ENCODE data around the gene NFIC.

NFIC gene

DNA sequence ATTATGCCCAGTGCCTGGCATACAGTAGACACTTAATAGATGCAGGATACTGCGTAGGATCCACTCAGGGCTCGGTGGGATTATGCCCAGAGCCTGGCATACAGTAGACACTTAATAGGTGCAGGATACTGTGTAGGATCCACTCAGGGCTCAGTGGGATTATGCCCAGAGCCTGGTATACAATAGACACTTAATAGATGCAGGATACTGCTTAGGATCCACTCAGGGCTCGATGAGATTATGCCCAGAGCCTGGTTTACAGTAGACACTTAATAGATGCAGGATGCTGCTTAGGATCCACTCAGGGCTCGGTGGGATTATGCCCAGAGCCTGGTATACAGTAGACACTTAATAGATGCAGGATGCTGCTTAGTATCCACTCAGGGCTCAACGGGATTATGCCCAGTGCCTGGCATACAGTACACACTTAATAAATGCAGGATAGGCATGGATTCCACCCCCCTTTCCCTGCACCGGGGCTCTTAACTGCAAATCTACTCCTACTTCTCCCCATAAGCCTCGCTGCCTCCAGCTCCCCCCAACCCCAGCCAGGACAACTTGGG lies 89.1 kb downstream of the NFIC start:
- no peak for DNase-seq

DNA sequence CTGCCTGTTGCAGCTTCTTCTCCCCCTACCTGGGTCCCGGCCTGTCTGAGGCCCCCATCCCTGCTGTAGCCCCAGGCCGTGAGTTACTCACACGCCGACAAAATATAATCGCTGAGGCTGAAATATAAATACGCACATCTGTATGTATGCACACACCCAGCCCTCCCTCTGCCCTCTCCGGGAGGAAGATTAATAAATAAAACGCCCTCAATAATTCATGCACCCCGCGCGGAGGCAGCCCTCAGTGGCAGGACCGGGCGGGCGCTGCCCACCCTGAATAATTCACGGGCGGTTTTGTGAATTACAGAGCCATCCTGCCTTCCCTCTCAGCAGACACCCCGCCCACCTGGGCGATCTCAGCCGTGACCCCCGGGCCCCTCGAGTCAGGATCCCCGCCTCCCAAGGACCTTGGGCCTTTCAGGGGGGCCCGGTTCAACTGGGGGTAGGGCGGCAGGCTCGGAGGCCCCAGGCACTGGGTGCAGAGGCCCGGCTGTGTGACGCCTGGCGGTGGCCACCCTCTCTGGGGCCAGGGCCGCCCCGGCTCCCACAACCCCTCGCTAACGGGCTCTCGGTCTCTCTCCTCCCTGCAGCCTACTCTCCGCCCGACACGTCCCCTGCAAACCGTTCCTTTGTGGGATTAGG lies 89.7 kb downstream of the NFIC start:
- no peak for DNase-seq

DNA sequence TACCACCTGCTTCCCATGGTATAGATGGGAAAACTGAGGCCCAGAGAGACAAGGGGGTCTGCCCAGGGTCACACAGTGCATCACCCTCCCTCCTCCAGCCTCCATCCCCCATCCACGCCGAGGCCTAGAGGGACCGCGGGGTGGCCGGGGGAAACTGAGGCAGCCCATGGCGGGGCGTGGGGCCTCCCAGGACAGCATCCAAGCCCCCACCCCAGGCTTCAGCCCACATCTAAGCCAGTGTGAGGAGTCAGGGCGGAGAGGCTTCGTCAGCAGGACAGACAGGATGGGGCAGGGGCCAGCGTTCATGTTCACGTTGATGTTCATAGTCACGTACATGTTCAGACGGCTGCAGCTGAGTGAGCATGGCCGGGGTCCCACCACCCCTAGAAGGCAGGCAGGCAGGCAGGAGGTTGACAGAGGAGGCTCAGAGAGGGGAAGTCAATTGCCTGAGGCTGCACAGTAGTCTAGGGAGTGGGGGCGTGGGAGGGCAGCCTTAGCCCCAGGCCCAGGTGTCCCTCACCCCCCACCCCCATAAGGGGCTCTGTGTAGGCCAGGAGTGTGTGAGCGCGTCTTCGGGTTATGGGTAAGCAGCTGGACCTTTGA lies 90.6 kb downstream of the NFIC start:
- no peak for DNase-seq

DNA sequence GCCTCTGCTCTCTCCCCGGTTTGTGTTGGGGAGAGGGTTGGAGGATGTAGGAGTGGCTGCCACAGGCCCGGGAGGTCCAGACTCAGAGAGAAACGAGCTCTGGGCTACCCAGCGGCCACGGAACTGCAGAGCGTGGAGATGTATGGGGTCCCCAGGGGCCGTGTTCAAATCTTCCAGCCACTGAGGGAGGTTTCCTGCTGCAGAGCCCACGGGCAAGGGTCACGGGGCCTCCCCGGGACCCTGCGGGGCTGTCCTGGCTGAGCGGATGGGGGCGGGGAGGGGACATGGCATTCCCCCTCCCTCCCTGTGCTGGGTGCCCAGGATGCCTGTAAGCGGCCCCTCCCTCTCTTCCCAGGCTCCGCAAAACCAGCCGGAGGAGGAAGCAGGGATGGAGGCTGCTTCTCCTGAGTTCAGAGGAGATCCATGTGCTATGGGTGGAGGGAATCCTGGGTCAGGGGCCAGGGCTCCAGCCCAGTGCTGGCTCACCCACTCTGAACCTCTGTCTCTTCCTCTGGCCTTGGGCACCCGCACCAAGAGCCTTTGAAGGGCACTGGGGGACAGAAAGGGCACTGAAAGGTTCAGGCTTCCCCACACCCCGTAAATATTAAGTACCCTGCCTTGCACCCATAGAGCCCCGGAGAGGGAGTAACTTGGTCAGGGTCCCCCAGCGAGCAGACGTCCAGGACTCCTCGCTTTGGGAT lies 91.3 kb downstream of the NFIC start:
- DNase-seq: no peak

DNA sequence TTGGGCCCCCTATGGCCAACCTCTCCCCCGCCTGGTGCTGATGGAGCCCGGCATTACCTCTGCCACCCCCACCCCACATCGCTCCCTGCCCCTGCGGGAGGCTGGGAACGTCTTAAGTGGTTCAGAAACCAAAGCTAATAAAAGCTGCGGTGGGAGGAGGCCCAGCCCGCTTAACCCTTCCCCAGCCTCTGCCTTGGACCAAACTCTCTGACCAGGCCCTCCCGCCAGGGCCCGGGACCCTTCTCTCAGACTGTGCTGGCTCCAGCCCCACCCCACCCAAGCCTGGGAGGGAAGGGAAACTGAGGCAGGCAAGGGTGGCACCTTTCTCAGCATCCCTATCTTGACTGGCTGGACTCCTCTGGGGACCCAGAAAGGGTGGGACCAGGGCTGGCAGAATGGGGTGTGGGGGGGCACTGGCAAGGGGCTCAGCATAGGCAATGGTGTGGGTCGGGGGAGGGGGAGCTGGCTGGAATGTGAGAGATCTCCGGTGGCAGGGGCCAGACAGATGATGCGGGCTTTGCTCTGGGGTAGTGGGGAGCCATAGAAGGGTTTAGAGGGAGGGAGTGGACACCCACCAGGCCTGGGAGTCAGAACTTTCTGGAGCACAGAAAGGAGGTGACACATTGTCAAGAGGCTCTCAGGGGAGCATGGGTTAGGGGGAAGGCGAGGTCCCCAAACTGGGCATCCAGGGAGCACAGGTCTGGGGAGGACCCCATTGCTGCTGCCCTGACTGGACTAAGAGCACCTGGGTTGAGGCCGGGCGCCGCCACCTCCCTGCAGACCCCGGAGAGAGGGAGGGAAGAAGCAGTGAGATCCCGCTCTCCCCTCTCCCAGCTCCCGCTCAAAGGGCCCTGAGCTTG lies 92.1 kb downstream of the NFIC start:
- DNase-seq: no peak

DNA sequence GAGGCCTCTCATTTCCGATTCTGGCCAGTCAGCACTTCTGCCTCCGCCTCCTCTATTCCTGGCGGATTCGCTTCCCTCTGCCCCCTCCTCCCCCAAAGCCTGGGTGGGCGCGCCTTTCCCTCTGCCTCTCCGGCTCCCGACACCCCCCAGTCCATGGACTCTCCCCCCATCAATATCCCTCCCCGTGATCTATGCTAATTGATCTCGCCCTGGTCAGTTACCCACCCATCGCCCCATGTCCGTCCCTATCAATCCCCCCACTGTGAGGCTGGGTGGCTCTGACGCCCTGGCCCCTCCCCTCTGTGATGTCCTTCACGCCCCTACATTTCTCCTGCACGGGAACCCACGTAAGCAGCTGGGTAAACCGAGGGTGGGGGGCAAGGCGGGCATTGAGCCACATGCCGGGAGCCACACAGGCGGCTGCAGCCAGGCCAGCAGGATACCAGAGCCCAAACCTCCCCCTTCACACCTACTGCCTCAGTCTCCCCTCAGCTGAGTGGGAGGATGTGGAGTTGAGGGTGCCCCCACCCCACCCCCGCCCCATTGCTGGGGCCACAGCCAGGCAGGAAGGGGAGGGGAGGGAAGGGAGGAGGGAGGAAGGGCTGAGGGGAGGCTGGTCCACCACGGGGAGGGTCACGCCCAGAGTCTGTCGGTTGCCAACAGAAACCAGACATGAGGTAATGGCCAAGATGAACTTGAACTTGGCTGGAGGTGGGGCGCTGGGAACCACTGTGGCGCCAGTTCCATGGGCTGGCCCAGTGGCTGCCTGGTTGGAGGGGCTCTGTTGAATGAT lies 92.9 kb downstream of the NFIC start:
- peak in 1 of 2 donors; percentile 6 for DNase-seq

DNA sequence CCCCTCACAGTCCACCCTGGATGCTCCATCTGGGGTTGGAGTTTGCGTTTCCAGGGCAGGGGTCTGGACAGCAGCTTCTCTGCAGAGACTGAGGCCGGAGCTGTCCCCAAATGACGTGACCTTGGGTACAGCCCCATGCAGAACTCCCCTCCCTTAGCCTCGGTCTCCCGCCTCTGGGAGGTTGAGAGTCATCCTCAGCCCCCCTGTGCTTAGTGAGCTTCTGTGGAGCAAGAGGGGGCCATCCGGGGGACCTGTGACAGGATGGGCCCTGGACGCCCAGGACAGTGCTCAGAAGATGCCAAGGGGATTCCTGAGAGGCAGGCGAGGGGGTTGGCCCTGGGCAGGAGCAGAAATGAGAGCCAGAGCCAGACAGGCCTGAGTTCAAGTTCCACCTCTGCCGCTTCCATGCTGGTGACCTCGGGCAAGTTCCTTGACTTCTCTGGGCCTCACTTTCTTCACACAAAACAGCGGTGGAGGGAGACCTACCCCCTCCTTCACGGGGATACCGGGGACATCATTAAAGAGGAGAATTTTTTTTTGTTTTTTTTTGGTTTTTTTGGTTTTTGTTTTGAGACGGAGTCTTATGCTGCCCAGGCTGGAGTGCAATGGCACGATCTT lies 93.7 kb downstream of the NFIC start:
- DNase-seq: no peak

DNA sequence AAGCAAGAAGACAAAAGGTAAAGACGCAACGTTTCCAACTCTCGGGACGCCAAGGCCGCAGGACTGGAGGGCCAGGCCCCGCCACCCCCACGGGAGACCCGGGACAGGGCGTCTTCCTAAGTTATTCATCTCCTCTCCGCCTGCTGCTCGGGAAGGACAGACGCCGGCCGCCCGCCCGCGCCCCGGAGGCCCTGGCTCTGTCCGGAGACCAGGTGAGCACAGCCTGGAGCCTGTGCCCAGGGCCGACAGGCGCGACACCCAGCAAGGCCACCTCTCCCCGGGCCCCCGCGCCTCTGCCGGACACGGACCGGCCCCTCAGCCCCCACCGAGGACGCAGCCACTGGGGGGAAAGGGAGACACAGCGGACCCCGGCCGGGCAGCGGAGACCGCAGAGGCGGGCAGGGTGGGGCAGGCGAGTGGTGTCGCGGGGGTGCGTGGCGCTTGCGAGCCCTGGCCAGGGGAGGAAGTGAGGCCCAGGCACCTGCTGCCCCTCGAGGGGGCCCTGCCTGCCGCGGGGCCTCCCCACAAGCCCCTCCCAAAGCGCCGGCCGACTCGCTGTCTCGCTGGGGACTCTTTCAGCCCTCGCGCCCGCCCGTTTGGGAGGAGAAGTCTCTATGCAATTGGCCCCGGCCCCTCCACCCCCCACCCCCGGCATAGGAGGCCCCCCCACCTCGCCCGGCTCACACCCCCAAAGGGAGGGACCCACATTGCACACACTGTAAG lies 96.8 kb downstream of the NFIC start:
- DNase-seq: no peak

DNA sequence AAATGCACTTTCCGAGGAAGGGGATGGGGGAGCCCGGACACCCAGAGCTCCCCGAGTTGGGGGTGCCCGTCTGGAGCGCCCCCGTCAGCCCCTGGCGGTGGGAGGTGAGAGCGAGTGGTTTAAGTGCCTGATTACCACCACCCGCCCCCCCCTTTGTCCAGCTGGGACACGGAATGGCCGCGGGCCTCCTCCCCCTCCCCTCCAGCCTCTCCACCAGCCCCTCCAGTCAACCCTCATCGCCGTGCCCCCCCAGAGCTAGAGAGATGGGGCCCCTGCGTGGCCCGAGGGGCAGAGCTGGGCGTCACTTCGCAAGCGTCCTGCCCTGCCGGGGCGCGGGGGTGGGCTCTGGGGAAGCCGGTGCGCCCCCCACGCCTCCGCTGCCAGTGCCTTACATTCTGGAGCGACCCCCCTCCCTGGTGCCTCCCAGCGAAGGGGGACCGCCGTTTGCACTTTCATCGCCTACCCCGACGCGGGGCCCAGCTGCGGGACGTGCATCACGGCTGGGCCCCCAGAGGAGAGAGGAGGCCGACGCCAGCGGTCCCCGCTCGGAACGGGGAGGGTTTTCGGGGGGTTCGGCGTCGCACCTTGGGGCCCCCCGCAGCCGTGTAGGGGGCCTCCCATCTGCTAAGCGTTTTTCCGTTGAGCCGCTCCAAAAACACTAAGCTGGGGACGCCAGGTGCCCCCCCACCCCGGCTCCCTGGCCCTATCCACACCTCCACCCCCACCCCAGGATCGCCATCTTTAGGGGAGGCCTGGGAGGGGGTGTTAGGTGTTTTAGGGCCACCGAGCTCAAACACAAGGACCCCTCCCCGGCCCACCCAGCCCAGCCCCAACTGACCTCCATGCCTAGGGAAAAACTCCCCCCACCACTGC lies 97.6 kb downstream of the NFIC start:
- no peak for DNase-seq

DNA sequence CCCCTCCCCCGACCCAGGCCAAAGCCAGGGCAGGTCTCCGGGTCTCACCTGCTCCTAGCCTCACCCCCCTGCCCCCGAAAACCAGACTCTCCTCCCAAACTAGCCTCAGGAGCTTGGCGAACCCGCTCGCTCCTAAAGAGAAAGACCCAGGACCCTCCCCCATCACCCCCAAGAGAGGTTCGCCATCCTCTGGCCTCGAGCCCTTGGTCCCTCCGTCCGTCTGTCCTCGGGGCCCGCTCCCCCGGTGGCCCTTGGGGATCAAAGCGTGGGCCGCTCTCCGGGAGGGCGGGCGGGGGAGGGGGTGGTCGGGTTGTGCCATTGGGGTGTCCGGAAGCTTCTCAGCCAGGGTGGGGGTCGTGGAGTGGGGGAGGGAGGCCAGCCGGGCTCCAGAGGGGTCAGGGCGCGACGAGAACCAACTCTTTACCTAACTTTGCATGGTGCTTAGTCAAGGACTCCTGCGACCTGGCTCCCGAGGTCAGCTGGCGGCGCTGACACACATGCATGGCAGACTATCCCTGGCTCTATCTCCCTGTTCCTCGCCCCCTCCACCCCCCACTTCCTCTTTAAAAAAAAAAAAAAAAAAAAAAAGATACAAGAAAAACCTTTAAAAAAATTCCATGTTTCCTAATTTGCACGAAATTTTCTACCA lies 98.3 kb downstream of the NFIC start:
- DNase-seq: no peak

DNA sequence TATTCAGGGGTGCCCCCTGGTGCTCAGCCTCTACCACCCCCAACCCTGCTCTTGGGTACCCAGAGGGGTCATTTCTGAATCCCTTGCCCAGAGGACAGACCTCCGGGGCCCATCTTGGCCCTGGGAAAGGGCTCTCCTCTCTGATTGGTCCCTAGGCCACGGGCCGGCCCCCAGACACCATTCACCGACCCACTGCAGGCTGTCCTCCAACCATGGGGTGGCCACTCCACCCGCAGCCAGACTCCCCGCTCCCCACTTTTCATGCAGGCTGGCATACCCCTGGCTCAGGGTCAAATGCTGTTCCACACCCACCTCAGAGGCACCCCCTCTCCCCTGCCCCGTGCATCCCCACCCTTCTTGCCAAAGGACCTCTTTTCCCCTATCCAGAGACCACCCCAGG lies 99.2 kb downstream of the NFIC start:
- DNase-seq: no peak

DNA sequence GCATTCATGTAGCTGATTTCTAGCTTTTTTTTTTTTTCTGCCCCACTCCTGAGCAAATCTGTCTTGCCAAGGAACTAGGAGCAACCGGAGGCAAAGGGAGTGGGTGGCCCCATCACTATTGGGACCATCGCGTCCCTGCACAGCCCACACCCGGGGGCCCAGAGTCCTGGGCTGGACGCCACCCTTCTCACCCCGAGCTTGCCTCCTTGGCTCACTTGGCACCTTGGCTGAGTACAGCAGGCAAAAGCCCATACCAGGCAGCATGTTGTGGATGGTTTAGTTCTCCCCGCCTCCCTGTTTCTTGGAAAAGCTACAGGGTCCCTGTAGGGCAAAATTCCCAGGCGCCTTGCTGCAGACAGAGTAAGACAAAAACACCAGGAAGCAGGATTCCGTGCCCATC lies 100.3 kb downstream of the NFIC start:
- no peak for DNase-seq

DNA sequence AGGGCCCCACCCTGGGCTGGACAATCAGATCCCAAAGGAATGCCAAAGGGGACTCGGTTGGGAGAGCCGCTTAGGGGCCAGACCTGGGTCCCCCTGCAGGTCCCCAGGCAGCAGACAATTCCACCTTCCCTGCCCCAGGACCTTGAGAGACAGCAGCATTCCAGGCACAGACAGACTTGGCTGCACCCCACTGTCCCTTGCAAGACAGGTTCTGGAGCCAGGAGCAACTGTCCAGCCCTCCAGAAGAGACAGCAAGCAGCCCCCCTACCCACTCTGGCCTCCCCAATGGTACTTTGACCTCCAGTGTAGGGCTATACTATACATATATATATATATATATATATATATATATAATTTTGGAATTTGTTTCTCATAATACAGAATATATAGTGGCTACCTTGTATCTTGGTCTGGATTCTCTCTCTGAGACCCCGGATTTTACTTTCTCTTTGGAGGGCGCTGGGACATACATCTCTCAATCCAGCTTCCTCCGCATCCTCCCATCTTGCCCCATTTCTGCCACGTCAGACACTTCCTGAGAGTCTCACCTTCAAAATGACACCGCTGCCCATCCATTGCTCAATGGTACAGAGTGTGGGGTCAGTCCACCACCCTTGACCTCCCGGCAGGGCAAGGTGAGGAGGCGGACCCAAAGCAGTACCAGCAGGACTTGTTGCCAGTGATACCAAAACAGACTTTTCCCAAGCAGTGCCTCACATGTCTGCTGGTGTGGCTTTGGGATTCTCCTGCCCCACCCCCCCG lies 101.2 kb downstream of the NFIC start:
- no peak for DNase-seq

DNA sequence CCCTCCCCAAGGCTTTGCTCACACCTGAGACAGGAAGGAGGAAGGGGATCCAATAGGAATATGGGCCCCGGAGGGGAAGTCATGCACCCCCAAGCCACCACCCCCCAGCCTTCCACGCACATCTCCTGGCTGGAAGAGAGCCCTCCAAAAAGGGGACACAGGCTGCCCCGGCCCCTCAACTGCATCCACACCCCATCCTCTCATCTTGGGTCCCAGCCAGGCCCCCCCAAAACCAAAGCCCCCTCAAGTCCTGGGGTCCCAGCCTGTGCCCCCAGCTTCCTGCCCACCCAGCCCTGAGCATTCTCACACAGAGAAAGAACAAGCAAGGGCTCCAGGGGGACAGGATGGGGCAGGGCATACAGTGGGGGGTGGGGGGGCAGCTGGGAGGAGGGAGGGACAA lies 101.8 kb downstream of the NFIC start:
- DNase-seq: no peak

DNA sequence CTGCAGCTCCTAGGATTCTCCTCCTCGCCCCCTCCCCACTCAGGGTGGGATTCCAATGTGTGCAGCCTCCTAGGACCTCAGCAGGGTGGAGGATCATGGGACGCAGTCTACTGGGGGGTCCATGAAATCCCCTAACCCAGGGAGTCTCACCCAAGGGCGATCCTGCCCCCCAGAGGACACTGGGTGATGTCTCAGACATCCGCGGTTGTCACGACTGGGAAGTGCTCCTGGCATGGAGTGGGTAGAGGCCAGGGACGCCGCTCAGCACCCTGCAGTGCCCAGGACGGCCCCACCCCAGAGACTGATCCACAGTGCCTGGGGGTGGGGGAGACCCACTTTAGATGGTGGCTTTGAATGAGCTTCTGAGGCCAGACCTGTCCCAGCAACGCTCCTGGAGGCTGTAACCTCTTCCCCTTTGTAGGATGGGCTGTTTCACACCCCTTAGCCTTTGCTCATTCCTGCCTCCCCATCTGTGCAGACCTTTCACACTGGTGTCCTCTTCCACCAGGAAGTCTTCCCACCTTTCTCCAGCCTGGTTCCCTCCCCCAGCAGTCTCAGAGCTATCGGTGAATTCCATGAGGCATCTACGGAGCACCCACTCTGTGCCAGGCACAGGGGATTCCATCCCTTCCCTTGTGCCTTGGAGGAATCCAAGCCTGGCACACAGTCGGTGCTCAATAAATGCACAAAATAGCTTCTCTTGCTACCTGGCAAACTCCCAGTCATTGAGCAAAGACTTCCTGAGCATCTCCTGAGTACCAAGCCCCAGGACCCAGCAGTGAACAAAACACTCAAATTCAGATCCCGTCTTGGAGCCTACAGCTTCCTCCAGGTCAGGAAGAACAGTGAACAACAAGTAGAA lies 103.5 kb downstream of the NFIC start:
- no peak for DNase-seq

DNA sequence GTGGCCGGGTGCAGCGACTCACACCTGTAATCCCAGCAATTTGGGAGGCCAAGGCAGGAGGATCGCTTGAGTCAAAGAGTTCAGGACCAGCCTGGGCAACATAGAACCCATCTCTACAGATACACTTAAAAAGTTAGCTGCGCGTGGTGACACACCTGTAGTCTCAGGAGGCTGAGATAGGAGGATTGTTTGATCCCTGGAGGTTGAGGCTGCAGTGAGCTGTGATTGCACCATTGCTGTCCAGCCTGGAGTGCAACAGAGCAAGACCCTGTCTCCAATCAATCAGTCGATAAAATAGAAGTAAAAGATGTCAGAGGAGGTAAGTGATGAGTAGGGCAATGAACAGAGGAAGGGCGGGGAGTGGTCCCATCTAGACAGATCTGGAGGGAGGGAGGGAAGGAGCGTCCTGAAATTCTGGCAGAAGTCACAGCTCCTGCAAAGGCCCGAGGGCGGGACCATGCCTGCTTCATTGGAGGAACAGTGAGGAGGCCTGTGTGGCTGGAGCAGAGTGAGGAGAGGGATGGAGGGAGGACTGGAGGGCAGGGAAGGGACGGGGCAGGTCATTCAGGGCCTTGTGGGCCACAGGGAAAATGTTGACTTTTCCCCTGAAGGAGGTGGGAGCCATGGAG lies 104.2 kb downstream of the NFIC start:
- DNase-seq: no peak

DNA sequence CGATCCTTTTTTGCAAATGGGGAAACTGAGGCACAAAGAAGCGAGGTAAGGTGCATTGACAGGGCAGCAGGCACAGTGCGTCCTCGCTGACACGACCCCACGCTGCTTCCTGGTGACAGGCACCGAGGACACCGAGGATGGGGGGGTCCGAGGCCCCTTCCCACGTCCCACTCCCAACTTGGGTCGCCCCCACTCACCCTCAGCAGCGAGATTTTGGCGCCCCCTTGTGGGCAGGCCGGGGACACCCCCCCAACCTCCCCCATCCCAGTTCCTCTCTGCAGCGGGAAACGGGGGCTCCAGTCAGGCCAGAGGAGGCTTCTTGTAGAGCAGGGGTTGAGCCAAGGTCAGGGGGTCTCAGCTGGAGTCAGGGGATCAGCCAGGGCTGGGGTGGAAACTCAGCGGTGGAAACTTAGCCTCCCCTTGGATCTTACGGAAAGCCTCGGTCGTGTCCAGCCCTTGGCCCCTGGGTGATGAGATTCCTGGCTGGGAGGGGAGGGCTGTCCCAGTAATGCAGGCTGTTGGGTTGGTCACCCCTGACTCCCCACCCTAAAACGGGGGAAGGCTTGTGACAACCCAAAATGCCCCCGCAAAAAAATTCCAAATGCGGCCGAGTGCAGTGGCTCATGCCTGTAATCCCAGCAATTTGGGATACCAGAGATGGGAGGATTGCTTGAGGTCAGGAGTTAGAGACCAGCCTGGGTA lies 105.7 kb downstream of the NFIC start:
- peak; percentile 13 to 25 for DNase-seq

Measured in CD4-positive, alpha-beta T cell treated with Interleukin-1 beta for 1 hour (primary cell).